HS-5 (cell line): ENCODE results near the gene MCF2L2.
"Not testable (repeated sequence)": the region's sequence is repeated elsewhere in the genome, so short reads cannot be mapped to it uniquely, and the experiment has no call there.

Experiments used
- DNase-seq: peaks from one replicate; pipeline ENCODE4 v3.0.0-alpha.2; 2012; ENCODE audit warnings: low read depth

The MCF2L2 gene

DNA sequence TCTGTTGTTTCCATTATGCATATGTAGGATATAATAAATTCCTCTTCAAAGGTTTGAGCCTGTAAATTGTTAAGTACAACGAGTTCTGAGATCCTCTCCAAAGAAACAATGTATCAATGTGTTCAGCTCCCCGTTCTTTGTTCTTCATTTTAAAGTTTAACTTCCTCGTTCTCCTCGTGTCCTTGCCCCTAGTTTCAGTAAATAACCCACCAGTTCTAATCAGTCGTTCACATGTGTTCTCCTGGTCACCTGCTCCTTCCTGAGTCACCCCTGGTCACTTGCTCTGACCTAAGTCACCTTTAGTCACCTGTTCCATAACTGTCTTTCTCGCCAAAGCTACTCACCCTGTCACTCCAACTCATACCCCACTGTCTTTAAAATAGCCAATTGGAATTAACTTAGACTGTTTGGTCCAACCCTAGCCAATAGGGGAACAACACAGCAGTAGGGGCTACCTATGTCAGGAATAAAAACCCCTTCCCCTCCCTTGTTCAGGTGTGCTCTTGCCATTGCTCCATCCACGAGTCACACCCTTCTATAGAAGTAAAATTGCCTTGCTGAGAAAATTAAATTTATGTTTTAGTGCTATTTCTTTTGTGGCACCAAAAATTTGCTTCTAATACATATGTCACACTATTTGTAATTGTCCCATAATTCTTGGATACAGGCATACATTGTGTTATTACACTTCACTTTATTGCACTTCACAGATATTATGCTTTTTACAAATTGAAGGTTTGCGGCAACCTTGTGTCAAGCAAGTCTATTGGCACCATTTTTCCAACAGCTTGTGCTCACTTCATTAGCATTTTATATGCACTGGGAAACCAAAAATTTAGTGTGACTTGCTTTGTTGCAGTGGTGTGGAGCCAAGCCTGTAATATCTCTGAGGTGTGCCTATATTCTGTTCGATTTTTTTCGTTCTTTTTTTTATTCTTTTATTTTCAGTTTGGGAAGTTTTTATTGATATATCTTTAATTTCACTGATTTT, 15.3 kb upstream of the MCF2L2 start:
- no peak for DNase-seq

DNA sequence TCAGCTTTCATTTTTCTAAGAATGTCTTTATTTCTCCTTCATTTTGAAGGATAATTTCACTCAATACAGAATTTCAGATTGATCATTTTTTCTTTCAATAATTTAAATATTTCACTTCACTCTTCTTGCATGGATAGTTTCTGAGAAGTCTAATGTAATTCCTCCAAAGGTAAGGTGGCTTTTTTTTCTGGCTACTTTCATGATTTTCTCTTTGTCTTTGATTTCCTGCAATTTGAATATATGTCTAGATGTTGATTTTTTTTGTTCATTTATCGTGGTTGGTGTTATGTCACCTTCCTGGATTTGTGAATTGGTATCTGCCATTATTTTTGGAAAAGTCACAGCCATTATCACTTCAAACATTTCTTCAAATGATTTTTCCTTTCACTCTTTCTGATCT, 14.6 kb upstream of the MCF2L2 start:
- no peak for DNase-seq

DNA sequence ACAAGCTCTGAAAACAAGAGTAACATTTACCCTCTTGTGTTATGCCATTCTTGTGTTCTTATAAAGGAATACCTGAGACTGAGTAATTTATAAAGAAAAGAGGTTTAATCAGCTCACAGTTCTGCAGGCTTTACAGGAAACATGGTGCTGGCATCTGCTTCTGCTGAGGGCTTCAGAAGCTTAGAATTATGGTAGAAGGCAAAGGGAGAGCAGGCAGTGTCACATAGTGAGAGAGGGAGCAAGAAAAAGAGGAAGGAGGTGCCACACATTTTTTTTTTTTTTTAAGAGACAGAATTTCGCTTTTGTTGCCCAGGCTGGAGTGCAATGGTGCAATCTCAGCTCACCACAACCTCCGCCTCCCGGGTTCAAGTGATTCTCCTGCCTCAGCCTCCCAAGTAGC, 12.1 kb upstream of the MCF2L2 start:
- DNase-seq: not testable (repeated sequence)

DNA sequence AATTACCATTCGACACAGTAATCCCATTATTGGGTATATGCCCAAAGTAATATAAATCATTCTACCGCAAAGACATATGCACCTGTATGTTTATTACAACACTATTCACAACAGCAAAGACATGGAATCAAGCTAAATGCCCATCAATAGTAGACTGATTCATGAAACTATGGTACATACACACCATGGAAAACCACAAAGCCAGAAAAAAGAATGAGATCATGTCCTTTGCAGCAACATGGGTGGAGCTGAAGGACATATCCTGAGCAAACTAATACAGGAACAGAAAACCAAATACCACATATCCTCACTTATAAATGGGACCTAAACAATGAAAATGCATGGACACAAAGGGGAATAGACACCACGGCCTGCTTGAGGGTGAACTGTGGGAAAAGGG, 11.1 kb upstream of the MCF2L2 start:
- DNase-seq: no peak

DNA sequence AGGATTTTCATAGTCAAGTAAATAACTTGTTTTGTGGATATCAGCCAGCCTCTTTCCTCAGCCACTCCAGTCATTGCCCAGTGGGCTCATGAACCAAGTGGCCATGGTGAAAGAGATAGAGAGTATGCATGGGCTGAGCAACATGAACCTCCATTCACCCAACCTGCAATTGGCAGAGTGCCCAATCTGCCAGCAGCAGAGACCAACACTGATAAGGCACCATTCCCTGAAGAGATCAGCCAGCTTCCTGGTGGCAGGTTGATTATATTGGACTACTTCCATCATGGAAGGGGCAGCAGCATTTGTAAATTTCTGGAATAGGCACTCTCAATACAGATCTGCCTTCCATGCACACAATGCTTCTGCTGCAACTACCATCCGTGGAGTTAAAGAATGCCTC, 10.3 kb upstream of the MCF2L2 start:
- no peak for DNase-seq

DNA sequence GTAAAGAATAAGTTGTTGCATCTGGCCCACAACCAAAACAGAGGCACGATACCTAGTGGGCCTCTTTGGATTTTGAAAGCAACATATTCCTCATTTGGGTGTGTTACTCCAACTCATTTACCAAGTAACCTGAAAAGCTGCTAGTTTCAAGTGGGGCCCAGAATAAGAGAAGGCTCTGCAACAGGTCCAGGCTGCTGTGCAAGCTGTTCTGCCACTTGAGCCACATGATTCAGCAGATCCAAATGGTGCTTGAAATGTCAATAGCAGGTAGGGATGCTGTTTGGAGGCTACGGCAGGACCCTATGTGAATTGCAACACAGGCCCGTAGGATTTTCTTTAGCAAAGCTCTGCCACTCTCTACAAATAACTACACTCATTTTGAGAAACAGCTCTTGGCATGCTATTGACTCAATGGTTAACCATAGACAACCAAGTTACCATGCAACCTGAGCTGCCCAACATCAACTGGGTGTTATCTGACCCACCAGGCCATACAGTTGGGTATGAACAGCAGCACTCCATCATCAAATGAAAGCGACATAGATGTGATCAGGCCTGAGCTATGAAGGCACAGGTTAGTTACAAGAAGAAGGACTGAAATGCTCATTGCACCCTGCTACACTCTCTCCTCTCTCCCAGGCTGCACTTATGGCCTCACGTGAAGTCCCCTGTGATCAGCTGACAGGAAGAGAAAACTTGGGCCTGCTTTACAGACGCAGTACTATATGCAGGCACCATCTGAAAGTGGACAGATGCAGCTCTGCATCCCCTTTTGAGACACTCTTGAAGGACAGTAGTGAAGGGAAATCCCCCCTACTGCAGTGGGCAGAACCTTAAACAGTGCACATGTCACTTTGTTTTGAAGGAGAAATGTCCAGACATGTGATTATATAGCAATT, 9.5 kb upstream of the MCF2L2 start:
- DNase-seq: no peak

DNA sequence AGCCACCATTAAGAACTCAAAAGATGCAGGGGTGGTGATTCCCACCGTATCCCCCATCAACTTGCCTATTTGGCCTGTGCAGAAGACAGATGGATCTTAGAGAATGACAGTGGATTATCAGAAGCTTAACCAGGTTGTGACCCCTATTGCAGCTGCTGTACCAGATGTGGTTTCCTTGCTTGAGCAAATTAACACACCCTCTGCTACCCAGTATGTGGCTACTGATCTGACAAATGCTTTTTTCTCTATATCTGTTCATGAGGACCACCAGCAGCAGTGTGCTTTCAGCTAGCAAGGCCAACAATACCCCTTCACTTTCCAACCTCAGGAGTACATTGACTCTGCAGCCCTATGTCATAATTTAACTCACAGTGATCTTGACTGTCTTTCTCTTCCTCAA, 8.6 kb upstream of the MCF2L2 start:
- no peak for DNase-seq

DNA sequence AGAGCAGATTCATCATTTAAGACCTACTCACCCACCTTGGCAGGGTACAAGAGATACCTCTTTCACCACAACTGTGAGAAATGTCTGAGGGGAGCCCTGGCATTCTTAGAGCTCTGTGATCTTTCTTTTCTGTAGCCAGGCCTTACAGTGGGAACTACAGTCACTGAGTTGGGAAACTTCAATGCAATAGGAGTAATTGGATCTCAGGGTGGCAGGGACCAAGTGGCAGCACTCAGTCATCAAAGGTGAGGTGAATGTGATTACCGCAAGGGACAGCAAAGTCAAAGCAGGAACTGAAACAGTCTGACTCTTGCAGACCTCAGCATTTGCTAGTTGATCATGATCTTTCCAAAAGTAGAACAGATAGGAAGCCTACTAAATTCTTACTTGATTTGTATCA, 7.2 kb upstream of the MCF2L2 start:
- DNase-seq: no peak

DNA sequence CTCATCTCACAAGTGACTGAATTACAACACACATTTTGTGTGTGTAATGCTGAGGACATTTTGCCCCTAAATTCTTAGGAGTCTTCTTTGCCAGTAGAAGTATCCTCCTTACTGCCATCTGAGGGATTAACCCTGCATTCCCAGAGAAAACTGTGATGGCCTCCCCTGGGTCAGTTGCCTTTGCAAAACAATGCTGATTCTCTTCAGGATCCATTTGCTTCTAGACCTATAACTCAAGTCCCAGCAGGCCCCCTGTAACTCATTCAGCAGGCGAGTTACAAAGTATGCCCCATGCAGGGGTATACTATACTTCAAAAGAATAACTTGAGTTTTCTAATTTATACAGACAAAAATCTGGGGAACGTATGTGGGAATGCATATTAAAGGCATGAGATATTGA, 6.6 kb upstream of the MCF2L2 start:
- DNase-seq: no peak

DNA sequence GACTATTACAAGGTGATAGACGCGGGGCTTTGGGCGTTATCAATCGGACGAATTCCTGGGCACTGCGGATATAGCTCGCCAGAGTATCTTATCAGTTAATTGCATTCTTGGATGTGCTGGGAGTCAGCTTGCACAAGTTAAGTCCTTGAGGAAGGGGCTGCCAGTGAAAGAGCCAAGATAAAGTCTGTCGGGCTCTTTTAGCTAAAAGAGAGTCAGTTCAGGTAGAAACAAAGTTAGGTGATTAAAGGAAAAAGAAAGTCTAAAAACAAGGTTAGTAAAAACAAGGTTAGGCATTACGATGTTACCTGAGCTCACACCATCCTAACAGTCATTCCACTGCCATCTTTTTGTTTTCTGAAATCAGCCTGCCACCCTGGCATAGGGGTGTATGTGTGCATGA, 6.1 kb upstream of the MCF2L2 start:
- no peak for DNase-seq

DNA sequence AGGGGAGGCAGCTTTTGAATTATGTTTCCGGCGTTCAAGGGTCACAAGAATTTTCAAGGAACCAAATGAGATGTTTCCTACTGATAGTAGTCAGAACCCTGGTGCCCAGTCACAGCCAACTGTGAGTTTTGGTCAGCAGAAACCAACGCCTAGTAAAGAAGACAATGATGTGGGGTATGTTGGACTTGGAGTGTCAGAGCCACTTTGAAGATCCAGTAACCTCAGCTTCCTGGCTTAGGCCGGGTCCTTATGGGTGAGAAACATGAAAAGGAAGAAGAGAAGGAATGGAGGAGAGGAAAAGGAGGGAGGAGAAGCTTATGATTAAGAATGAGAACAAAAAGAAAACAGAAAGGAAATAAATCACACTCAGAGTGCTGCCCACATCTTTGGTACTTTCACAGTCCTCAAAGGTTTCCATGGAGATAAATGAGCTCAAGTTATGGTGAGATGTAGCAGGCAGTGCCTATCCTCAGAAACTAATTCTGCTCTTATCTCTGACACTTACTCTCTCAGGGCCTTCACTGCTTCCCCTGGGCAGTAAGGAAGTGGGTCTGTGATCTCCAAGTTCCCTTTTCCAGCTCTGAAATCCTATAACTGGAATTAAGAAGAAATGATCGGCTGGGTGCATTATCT, 2.0 kb upstream of the MCF2L2 start:
- no peak for DNase-seq

DNA sequence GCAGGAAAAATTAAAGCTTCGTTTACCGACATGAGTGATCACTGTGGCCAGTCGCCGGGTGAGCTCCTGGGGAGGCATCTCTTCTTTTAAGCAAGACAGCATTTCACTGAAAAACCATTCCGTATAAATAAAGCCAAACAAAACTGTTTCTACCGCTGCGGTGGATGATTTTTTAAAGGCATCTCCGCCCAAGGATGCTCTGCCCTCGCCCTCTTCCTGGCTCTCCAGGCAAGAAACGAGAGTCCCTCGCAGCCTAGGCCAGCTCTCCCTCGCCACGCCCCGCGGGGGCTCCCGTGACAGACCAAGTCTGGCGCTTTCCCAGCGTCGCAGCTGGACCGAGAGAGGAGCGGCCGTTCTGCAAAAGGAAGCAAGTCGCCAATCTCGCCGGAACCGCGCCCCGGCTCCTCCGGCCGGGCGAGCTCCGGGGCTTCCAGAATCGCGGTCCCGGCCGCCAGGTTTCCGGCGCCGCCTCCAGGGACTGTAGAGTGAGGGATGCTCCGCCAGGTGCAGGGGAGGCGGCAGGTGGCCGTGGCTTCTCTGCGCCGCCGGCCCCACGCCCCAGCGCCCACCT, 458 bp downstream of the MCF2L2 start:
- no peak for DNase-seq

DNA sequence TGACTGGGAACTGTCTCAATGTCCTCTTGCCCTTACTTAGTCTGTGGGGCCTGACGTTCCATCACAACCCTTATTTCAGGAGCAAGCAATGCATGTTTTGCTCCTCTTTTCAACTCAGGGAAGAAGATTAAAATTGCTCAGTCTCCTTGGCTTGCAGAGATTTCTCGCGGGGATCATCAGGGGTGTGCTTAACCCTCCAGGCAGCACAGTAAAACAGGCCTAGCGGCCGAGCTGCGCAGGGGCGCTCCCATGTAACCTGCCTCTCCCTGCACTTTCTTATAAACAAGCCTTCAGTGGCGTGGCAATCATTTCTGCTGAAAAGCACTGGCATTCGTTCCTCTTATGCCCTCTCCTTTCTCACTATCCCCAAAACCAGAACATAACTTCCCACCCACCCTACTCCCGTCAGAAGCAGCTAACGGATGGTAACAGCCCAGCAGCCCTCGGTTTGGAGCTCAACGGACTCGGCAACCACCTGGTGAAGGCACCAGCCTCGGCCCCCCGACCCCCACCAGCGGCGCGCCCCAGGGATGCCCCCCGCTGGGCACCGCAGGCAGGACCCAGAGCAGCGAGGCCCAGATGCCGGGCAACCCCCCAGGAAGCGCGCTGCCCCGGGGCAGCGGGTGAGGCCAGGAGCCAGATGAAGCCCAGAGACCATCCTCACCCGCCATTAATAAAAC, 1.1 kb downstream of the MCF2L2 start:
- DNase-seq: no peak

DNA sequence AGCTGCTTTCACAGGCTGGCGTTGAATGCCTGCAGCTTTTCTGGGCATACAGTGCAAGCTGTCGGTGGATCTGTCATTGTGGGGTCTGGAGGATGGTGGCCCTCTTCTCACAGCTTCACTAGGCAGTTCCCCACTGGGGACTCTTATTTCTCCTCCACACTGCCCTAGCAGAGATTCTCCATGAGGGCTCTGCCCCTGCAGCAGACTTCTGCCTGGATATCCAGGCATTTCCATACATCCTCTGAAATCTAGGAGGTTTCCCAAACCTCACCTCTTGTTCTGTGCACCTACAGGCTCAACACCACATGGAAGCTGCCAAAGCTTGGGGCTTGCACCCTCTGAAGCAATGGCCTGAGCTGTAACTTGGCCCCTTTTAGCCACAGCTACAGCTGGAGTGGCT, 9.6 kb downstream of the MCF2L2 start:
- DNase-seq: not testable (repeated sequence)

DNA sequence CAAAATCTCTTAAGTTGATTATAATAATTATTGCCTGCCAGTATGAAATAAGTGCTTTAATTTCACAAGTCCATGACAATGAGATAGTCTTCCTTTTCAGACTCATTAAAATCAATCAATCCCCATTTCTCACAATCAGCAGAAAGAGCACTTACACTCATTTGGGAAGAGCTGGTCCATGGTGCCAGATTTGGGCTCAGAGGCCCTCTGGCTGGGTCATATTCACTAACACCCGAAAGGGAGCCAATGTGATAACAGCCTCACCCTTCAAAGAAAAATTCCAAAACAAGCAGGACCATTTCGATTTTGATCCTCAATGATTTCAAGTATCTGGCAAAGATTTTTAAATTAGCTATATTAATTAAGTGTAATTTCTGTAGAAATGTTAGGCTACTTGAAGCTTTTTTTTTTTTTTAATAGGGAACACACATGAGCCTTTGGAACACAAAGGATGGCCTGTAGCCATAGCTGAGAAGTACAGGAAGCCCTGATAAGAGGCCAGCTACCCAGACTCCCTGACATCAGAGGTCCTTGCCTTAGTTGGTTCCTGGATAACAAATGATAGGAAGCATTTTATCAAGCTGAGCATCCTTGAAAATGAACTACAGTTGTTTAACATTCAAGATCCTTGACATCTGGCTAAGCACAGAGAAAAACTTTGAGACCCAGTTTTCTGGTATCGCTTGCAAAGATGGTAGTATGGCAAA, 17.1 kb downstream of the MCF2L2 start:
- no peak for DNase-seq

DNA sequence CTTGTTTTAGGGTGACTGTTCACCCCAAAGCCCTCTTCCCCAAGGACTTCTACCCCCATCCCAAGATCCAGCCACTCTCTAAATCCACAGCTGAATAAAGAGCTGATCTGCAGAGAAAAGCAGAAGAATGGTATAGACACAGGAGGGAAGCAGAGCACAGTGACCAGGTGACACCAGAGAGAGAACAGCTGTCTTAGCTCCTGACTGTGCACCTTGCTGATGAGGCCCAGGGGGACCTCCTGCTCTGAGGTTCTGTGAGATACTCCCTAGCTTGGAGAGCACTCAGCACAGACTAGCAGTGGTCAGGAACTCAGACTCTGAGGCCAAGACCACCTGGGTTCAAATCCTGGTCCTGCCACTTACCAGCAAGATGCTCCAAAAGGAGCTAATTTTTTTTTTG, 17.7 kb downstream of the MCF2L2 start:
- DNase-seq: no peak

DNA sequence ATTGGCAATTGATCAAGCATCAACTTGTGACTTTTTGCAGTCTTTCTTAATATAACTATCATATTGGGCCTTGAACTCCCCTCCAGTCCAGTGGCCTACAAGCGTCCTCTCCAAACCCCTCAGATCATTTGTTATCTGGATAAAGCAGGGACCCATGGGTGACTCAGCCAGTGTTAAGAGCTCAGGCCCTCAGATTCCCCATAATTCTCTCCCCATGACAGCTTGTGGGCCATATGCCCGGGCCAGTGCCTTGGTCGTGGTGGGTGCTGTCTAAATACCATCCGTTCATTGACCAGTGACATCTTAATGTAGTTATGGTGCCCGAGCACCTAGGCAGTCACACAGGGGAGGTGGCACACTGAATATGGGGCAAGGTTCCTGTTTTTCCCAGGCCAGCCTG, 18.1 kb downstream of the MCF2L2 start:
- DNase-seq: no peak

DNA sequence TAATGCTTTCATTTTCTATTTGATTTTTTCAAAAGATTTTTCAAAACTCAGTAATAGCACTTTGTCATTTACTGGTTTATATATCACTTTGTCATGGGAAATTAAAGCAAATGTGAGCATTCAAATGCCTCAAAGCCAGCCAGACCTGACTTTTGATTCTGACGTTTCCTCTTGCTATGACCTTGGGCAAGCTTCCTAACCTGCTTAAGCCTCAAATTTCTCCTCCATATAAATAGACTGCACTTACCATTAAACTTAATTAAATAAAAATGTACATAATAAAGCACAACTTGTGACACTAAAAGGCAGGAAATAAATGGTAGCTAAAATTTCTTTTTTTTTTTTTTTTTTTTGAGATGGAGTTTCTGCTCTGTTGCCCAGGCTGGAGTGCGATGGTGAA, 19.2 kb downstream of the MCF2L2 start:
- no peak for DNase-seq

DNA sequence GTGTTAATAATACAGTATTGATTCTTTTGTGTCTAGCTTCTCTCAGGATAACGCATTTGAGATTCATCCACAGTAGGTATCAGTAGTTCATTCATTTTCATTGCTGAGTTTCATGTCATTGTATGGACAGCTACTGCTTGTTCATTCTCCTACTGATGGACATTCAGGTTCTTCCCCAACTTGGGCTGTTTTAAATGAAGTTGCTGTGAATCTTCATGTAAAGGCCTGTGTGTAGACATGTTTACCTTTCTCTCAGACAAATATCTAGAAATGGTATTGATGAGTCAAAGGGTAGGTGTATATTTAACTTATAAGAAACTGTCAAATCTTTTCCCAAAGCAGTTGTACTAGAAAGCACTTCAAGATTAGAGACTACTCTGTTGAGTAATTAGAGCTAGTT, 26.7 kb downstream of the MCF2L2 start:
- DNase-seq: no peak

DNA sequence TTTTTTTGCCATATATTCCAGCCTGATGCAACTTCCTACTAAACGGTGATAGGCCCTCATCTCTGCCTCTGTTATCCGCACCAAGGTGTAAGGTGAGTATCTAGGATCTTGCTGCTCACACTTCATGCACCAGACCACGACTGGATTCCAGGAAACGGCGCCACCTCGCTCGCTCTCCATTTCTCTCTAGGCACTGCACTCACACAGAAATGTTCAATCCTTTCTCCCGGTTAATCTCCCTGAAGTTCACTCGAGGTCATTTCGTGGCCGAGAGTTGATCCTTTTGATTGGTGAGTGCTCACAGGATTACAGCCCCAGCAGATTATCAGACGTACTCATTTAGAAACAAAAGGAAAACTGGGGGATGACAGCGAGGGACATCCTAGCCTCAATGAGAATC, 28.1 kb downstream of the MCF2L2 start:
- DNase-seq: no peak
